NCI-H2081 (cell line): ENCODE data around the gene MLH3.

Source experiments
- DNase-seq, 2 experiments: peaks; one replicate each; lab custom pipeline; 2025; lab: John Stamatoyannopoulos, UW

The MLH3 gene

DNA sequence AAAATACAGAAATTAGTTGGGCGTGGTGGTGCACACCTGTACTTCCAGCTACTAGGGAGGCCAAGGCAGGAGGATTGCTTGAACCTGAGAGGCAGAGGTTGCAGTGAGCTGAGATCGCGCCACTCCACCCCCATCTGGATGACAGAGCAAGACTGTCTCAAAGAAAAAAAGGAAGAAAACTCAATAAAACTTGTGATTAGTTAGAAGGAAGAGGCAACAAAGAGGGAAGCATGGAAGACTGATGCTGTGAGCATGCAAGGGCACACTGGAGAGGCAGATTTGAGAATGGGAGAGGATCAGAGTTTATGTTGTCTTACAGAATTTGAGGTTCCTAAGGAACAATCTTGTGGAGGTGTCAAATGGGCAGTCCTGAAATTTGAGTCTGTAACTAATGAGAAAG lies 15.4 kb upstream of the MLH3 start:
- DNase-seq, result no peak

- no peak for DNase-seq
Measured at GRCh38 chr14:75064205-75064567, 12.9 kb upstream of the MLH3 start.

- DNase-seq, result peak; percentile 88 to 92
Measured at GRCh38 chr14:75063491-75064204, 12.4 kb upstream of the MLH3 start, which contains the start of gene ACYP1. TSS of gene ACYP1 (minus strand) at chr14:75064024. CDS start at chr14:75063553, 471 bp downstream.

GRCh38 chr14:75063013-75063412 lies 11.7 kb upstream of the MLH3 start:
- no peak for DNase-seq

- DNase-seq, result no peak
Measured at GRCh38 chr14:75060420-75060819, 9.2 kb upstream of the MLH3 start.

DNA sequence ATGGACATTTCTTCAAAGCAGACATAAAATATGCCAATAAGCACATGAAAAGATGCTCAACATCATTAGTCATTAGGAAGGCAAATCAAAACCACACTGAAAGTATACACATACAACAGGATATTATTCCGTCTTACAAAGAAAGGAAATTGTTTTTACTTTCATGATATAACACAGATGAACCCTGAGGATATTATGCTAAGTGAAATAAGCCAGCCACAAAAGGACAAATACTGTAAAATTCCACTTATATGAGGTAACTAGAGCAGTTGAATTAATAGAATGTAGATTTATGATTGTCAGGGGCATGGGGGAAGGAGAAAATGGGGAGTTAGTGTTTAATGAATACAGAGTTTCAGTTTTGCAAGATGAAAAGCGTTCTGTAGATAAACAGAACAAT lies 8.4 kb upstream of the MLH3 start:
- no peak for DNase-seq

GRCh38 chr14:75054421-75054820 lies 3.2 kb upstream of the MLH3 start:
- DNase-seq, result no peak

- no peak for DNase-seq
Measured at GRCh38 chr14:75053396-75054291, 2.4 kb upstream of the MLH3 start.

DNA sequence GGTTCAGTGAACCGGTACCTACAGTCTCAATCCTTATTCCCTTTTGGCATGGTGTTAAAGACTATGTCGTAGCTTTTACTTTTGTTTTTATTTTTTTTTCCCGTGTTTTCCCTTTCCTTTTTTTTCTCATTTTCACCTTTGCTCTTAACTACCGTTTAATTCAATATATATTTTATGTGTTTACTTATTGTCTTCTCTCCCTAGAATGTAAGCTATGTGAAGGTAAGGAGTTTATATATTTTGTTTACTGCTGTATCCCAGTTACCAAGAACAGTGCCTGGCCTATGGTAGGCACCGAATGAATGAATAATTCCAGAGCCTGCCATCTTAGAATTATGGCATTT lies 261 bp upstream of the MLH3 start:
- no peak for DNase-seq

GRCh38 chr14:75049731-75050201 lies 1.5 kb downstream of the MLH3 start:
- DNase-seq, result no peak

DNA sequence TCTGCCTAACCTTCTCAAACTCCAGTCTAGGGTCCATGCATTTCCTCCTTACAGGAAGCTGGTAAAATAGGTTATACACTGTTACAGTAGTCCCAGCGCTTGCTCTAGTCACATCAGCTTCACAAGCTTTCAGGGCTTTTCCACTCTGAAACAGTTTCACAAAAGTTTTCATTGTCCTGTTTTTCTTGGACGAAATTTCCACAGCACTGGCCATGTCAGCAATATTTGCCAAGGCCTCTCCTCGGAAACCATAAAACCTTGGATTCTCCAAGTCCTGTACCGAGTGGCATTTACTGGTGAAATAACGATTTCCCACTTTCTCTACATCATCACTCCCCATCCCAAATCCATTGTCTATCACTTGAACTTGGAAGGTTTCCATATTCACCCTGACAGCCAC lies 2.1 kb downstream of the MLH3 start:
- DNase-seq, result no peak

- no peak for DNase-seq
Measured at GRCh38 chr14:75048101-75048500, 3.2 kb downstream of the MLH3 start.

DNA sequence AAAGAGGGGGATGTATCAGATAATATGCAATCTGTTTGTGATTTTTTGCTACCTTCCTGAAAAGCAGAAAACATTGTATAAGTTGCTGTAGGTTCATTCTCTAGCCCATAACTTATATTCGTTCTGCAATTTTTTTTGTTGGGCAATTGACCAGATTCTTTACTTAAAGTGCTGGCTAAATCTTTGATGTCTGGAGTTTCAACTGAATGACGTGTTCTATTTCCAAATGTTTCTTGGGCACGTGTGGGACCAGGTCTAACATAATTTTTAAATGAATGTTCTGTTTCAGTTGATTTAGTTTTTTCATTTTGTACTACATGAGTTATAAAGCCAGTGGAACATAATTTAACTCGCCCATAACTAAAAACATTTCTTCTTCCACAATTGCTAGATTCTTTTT lies 3.8 kb downstream of the MLH3 start:
- DNase-seq, result no peak

DNA sequence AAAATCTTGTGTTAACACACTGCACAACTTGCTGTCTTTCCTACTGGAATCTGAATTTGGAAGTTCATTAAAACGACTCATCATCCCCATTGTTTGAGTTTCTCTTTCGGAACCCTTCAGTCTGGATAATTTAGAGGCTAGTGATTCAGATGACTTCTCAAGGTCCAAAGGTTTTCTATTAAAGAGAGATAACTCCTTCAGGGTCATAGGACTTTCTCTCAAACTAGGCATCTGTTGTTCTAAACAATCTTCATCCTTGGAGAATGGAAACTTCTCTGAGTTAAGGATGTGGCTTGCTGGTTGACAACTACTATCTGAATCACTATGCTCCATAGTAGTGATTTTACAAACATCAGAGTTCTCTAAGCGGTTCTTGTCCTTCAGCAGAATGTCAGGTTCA lies 4.4 kb downstream of the MLH3 start:
- DNase-seq, result no peak

DNA sequence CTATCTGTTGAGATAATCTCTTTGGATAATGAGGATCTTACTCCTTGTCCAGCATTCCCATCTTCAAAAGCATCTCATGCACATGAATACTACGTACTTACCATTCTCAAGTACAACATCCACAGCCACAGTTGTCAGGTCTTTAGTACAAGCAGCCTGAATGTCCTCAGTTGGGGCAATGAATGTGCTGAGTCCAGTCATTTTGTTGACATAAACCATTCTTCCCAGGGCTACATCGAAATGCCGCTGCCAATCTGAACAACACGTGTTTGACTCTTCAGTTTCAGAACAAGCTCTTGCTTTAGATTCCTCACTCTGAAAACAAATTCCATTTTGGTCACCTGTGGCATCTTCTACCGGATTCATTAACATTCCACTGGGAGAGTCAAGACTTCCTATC lies 5.0 kb downstream of the MLH3 start:
- no peak for DNase-seq

- no peak for DNase-seq
Measured at GRCh38 chr14:75044752-75045151, 6.5 kb downstream of the MLH3 start.

- DNase-seq, result no peak
Measured at GRCh38 chr14:75044322-75044721, 6.9 kb downstream of the MLH3 start.

- DNase-seq, result no peak
Measured at GRCh38 chr14:75042035-75042434, 9.2 kb downstream of the MLH3 start.

DNA sequence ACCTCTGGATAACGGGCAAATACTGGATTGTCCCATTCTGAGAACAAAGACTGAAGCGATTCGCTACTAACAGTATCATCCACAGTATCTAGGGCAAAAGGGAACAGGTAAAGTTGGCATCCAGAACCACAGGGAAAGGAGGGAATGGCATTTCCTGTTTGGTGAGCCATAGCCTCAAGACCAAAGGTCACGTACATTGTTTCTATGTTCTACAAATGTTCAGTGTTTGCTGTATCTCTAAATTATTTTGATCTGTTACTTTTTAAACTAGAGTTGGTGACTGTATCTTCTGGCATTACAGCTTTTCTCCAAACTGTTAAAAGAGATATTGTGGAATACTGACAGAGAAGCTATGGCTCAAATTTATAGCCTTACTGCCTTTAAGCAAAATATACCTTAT lies 9.7 kb downstream of the MLH3 start:
- DNase-seq, result no peak

GRCh38 chr14:75040959-75041358 lies 10.3 kb downstream of the MLH3 start:
- DNase-seq, result no peak

- no peak for DNase-seq
Measured at GRCh38 chr14:75040507-75040906, 10.8 kb downstream of the MLH3 start.

GRCh38 chr14:75032939-75033338 lies 18.3 kb downstream of the MLH3 start:
- DNase-seq, result no peak

DNA sequence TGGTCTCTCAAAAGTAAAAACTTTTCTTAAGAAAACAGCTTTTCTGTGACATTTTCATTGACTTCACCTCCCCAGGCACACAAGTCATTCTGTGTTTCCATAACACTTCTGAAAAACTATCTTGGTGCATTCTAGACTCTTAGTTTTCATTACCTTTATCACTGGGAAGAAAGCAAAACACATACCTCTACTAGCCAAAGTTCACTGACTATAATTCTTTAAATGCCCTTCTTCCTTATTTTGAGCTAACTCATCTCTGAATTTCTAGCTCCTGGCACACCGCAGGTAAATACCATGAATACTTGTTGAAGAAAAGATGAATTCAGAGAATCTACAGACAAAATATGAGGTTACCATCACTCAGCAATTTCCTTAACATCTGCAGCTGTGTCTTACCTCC lies 21.1 kb downstream of the MLH3 start:
- no peak for DNase-seq
